HG03196 (cell line): Measurements from ENCODE around the gene MGMT.
"Not testable (repeated sequence)": the region's sequence is repeated elsewhere in the genome, so short reads cannot be mapped to it uniquely, and the experiment has no call there.

Source experiments
- ATAC-seq: cut with Tn5 transposase; IDR thresholded peaks from one replicate; pipeline ENCODE4 v1.9.1; 2021; ENCODE audit not compliant: unreplicated experiment

Gene MGMT

GRCh38 chr10:129466703-129467358 lies at the start of gene MGMT:
Gene MGMT, plus strand, starts transcription at chr10:129467241.
- ATAC-seq, result peak; percentile 93

GRCh38 chr10:129417870-129418269 lies 49.2 kb upstream of the MGMT start:
- ATAC-seq, result no peak

GRCh38 chr10:129418496-129419225 lies 48.4 kb upstream of the MGMT start:
- no peak for ATAC-seq

- ATAC-seq, result no peak
Measured at GRCh38 chr10:129419397-129419796, 47.6 kb upstream of the MGMT start.

GRCh38 chr10:129421399-129422010 lies 45.5 kb upstream of the MGMT start:
- ATAC-seq, result no peak

GRCh38 chr10:129424978-129425377 lies 42.1 kb upstream of the MGMT start:
- ATAC-seq, result no peak

GRCh38 chr10:129426606-129427005 lies 40.4 kb upstream of the MGMT start:
- no peak for ATAC-seq

- no peak for ATAC-seq
Measured at GRCh38 chr10:129433266-129433665, 33.8 kb upstream of the MGMT start.

GRCh38 chr10:129435724-129436123 lies 31.3 kb upstream of the MGMT start:
- ATAC-seq, result not testable (repeated sequence)

- no peak for ATAC-seq
Measured at GRCh38 chr10:129438024-129438423, 29.0 kb upstream of the MGMT start.

- no peak for ATAC-seq
Measured at GRCh38 chr10:129440247-129440646, 26.8 kb upstream of the MGMT start.

- no peak for ATAC-seq
Measured at GRCh38 chr10:129440722-129441316, 26.2 kb upstream of the MGMT start.

- ATAC-seq, result no peak
Measured at GRCh38 chr10:129441372-129442009, 25.6 kb upstream of the MGMT start.

- ATAC-seq, result no peak
Measured at GRCh38 chr10:129442866-129443265, 24.2 kb upstream of the MGMT start.

GRCh38 chr10:129444359-129444758 lies 22.7 kb upstream of the MGMT start:
- ATAC-seq, result no peak

- no peak for ATAC-seq
Measured at GRCh38 chr10:129445436-129446182, 21.4 kb upstream of the MGMT start.

- ATAC-seq, result no peak
Measured at GRCh38 chr10:129446183-129446581, 20.9 kb upstream of the MGMT start.

- no peak for ATAC-seq
Measured at GRCh38 chr10:129447486-129447885, 19.6 kb upstream of the MGMT start.

- no peak for ATAC-seq
Measured at GRCh38 chr10:129448086-129448485, 19.0 kb upstream of the MGMT start.

- ATAC-seq, result no peak
Measured at GRCh38 chr10:129448539-129448938, 18.5 kb upstream of the MGMT start.

GRCh38 chr10:129449893-129450292 lies 17.1 kb upstream of the MGMT start:
- no peak for ATAC-seq
